ENCODE measurements around the gene POC1A.

POC1A gene

DNA sequence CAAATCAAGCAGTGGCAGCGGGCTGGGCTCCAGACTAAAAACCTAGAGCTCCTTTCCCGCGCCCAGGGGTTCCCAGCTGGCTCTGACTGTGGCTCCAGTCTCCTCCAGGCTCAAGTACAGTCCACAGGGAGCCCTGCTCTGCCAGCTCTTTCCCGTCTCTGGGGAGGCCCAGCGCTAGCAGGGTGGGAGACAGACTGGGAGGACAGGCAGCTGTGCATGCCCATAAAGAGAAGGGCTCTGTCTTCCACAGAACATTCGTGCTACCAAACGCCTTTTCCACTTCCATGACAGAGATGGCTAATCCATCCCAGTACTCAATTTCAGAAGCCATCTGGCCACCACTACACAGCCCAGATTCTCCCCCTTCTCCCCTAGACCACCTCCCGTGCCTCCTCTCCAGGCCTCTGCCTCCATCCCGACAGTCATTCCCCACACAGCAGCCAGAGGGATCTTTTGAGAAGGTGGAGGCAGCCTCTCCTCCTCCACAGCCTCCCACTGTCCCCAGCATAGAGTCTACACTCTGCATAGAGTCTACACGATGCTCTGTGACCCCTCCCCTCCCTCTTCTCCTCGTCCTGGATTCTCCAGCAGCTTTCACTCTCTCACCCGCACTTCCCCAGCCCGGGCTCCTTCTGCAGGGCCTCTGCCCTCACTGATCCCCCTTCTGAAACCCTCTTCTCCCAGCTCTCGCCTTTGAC lies 91.0 kb downstream of the POC1A start:
- TF ChIP-seq, protein P1, sequence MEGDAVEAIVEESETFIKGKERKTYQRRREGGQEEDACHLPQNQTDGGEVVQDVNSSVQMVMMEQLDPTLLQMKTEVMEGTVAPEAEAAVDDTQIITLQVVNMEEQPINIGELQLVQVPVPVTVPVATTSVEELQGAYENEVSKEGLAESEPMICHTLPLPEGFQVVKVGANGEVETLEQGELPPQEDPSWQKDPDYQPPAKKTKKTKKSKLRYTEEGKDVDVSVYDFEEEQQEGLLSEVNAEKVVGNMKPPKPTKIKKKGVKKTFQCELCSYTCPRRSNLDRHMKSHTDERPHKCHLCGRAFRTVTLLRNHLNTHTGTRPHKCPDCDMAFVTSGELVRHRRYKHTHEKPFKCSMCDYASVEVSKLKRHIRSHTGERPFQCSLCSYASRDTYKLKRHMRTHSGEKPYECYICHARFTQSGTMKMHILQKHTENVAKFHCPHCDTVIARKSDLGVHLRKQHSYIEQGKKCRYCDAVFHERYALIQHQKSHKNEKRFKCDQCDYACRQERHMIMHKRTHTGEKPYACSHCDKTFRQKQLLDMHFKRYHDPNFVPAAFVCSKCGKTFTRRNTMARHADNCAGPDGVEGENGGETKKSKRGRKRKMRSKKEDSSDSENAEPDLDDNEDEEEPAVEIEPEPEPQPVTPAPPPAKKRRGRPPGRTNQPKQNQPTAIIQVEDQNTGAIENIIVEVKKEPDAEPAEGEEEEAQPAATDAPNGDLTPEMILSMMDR (IDR thresholded peaks at IDR 0.05; ENCODE audit: low read depth, low read length), result no peak

DNA sequence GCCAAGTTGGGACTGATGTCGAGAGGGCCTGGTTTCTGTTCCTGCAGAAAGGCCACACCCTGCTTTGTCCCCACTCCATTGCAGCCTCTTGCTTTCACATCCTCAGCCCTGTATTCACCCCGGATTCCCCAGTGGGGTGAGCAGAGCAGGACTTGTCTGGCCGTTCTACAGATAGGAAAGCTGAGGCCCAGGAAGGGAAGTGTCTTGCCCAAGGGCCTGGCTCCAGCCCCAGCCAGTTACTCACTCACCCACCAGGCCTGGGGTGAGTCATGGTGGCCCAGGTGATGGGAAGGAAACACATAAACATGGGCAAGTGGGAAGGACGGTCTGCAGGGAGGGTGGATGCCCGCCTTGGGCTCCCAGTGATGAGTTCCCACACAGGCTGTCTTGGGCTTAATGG lies 91.7 kb downstream of the POC1A start:
- TF ChIP-seq, protein P1 (IDR thresholded peaks at IDR 0.05; ENCODE audit: low read depth, low read length), result no peak
- H3K4me3 ChIP-seq (ENCODE audit: low read depth, low read length), result no peak overlapping the region

More for the DNA sequence above, 91.0 kb downstream of the POC1A start:
- H3K4me3 ChIP-seq (ENCODE audit: low read depth, low read length), result no peak overlapping the region

DNA sequence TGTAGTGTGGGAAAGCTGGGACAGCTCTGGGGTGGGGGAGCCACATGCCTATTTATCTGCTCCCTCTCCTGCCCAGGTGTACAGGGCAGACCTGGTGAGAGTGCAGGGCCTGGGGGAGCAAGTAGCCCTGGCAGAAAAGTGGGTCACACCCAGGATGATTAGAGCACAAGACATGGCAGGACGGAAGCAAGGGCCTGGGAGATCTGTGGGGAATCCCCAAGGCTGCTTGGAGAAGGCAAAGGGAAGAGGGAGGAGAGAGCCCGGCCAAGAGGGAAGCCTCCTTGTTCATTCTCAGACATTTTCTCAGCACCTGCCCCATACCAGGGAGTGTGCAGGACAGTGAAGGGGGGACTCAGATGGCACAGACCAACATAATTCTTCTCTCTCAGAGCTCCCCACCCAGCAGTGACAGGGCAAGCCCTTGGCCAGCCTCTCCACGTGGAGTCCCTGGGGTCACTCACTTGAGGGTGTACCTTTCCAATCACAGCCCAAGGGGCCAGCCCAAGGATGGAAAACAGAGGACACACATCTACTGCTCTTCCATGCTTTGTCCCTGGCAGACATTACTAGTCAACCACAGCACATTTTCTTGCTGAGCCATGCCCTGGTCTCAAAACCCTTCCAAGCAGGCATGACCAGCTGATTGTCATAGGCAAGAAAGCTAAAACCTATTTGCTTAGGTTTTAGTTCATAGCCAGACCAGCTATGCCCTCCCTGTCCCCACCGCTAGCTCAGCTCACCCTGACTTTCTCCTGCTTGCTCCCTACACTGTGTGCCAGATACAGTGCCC lies 92.9 kb downstream of the POC1A start:
- TF ChIP-seq, protein P1 (IDR thresholded peaks at IDR 0.05; ENCODE audit: low read depth, low read length), result no peak
- H3K4me3 ChIP-seq (ENCODE audit: low read depth, low read length), result no peak overlapping the region

DNA sequence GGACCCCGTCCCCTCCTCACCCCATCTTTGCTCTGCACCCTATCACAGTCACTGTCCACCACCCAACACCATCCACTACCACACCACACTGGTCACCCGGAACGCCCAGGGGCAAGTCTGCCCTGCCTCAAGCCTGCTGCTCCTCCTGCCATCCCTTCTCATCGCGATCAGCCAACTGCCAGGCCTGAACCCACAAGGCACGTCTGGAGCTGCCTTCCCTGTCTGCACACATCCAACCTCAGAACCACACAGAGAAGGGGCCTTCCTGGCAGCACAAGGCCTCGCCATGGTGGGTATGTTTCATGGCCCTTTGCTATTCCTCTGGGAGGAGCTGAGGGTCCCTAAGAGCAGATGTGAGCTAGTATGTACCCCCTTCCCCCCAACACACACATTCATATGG lies 94.4 kb downstream of the POC1A start:
- H3K4me3 ChIP-seq (ENCODE audit: low read depth, low read length), result no peak overlapping the region
- TF ChIP-seq, protein P1 (IDR thresholded peaks at IDR 0.05; ENCODE audit: low read depth, low read length), result no peak

DNA sequence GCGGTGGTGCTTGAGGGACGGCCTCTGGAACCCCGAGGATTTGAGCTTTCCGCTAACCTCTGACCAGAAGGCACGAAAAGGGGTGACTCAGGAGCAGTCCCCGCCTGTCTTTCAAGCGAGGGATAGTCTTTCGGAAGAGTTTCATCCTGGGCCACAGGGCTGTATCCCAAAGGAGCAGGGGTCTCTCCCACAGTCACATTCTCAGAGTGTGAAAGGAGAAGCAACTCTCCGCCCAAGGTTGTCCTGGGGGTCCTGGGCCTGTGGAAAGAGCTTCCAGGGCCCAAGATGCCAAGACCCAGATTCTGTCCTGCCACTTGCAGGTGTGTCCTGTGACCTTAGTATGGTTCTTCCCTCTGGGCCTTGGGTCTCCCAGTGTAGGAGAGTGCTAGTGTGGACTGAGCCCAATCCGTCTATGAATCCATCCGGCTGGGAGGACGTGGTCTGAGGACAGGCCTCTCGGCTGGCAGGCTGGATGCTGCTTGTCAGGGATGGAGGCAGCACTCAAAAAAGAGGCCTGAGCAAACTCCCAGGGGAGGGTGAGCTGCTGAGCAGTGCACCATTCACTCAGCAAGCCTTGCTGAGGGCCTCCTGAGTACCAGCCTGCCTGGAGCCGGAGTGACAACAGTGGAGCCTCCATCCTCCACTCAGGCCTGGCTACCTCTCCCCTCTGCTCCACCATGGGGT lies 96.3 kb downstream of the POC1A start:
- H3K4me3 ChIP-seq (ENCODE audit: low read depth, low read length), result peak overlapping the region; percentile 57
- TF ChIP-seq, protein P1 (IDR thresholded peaks at IDR 0.05; ENCODE audit: low read depth, low read length), result no peak

DNA sequence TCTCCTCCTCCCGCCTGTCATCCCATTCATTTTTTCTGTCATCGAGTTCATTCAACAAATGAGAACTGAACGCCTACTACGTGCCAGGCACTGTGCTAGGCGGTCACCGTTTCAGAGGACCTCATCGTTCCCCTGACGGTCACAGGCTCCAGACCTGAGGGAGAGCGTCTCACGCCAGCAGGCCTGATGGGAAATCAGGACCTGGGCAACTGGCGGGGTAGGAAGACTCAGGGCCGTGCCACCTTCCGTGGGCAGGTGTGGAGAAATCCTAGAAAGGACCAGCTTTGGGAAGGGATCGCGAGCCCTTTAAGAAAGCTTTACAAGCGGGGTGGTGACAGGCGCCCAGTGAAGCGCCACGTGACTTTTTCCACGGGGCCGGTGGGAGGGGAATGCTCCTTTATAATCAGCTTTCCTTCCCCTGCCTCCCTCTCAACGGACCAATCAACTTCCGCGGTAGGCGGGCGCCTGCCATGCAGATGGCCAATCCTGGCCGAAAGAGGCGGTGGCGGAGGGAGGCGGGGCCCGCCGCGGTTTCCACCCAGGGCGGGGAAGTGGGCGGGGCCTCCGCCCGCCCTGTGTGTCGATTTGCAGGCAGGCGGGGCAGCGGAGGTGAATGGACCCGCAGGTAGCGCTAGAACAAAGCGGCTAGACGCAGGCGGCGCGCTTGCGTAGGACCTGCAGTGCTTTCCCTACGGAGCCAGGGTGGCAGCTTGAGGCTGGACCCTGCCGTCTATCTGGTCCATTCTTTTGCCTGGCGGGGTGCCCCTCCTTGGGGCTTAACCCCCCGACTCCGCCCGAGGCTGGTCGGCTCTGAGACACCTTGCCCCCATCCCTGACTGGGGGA lies 97.0 kb downstream of the POC1A start:
- TF ChIP-seq, protein P1 (IDR thresholded peaks at IDR 0.05; ENCODE audit: low read depth, low read length), result no peak
- peak overlapping the region; percentile 68 for H3K4me3 ChIP-seq (ENCODE audit: low read depth, low read length)

All from WI38 (cell line).